GM12892 (cell line): ENCODE results near the gene TMEM273.

Source experiments
- POLR2A ChIP-seq: IDR thresholded peaks from 2 replicates; pipeline ENCODE4 v1.6.1; 2011; ENCODE audit warnings: low read depth, low read length, control low read depth
- POLR2AphosphoS5 ChIP-seq: IDR thresholded peaks from 2 replicates; pipeline ENCODE4 v1.6.1; 2011; ENCODE audit warnings: low read depth, low read length, control low read depth

- TF ChIP-seq POLR2A (no peak), POLR2AphosphoS5 (no peak)
These were observed 29.5 kb upstream of the TMEM273 start for GRCh38 chr10:49217645-49218044.
